ENCODE data around the gene AURKAIP1.

DNA sequence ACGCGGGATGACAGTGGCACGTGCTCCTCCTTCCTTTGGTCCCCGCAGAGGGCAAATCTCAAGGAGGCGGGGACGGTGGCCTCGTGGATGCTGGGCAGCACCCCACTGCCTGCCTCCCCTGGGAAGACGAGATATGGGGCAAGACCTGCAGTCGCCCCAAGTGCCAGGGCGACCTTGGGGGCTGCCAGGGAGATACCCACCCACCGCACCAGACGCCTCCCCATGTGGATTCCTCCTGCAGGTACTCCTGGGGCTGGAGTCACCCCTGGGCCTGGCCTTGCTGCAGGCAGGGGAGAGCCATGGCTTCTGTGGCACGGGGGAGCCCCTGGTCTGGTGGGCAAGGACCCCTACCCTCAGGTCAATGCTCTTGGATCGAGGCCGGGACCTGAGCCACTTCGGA is 5.9 kb upstream of the AURKAIP1 start:
- TF ChIP-seq, protein P1, sequence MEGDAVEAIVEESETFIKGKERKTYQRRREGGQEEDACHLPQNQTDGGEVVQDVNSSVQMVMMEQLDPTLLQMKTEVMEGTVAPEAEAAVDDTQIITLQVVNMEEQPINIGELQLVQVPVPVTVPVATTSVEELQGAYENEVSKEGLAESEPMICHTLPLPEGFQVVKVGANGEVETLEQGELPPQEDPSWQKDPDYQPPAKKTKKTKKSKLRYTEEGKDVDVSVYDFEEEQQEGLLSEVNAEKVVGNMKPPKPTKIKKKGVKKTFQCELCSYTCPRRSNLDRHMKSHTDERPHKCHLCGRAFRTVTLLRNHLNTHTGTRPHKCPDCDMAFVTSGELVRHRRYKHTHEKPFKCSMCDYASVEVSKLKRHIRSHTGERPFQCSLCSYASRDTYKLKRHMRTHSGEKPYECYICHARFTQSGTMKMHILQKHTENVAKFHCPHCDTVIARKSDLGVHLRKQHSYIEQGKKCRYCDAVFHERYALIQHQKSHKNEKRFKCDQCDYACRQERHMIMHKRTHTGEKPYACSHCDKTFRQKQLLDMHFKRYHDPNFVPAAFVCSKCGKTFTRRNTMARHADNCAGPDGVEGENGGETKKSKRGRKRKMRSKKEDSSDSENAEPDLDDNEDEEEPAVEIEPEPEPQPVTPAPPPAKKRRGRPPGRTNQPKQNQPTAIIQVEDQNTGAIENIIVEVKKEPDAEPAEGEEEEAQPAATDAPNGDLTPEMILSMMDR (IDR thresholded peaks at IDR 0.05): no peak
- no peak for TF ChIP-seq POLR2A (IDR thresholded peaks at IDR 0.05; ENCODE audit: low read depth)
- no peak for TF ChIP-seq EP300 (IDR thresholded peaks at IDR 0.05)
